Stomach (tissue), 4 donors: ENCODE measurements around the gene BRCA2.

Experiments used
- CTCF ChIP-seq, 7 experiments: fragments of 450-650 bp in 4 of 7; fragments of 200-600 bp in 3 of 7; sonication (generic) in 3 of 7; IDR thresholded peaks; one replicate each; pipeline ENCODE4 v1.5.1; 2016 to 2019; ENCODE audit warnings: antibody characterized with exemption in 7 of 7, control low read depth in 2 of 7, mild to moderate bottlenecking in 1 of 7
- POLR2A ChIP-seq, 4 donors: fragments of 450-650 bp; IDR thresholded peaks; one replicate each; pipeline ENCODE4 v1.6.1; 2016; ENCODE audit warnings: antibody characterized with exemption in 4 of 4, control low read depth in 2 of 4, mild to moderate bottlenecking in 1 of 4, moderate library complexity in 1 of 4
- POLR2AphosphoS5 ChIP-seq, 3 donors: sonication (generic); formaldehyde crosslinking; IDR thresholded peaks; one replicate each; pipeline ENCODE4 v1.6.1; 2016; ENCODE audit warnings: antibody characterized with exemption in 3 of 3

GRCh38 chr13:32414580-32414979, 99.3 kb downstream of the BRCA2 start:
- TF ChIP-seq CTCF (IDR thresholded peaks at IDR 0.05) (no peak), POLR2A (IDR thresholded peaks at IDR 0.05) (no peak), POLR2AphosphoS5 (IDR thresholded peaks at IDR 0.05) (no peak)
